Astrocyte of the spinal cord (primary cell): ENCODE data around the gene ATXN2.

Experiments
- DNase-seq: peaks from one replicate; pipeline ENCODE4 v3.0.0; 2011; ENCODE audit warnings: low read depth, low spot score
- H3K4me3 ChIP-seq: 2 replicates; pipeline ENCODE4 v1.5.1; 2011; ENCODE audit warnings: low read depth, mild to moderate bottlenecking, low read length, moderate library complexity
- CTCF ChIP-seq: IDR thresholded peaks from 2 replicates; pipeline ENCODE4 v1.5.1; 2012; ENCODE audit warnings: low read depth, mild to moderate bottlenecking, low read length, inconsistent platforms
- in situ Hi-C: cut with HindIII; loops from 2 replicates; pipeline ENCODE4 v1.10.0; 2017; ENCODE audit warnings: low sequenced_read_pairs

ATXN2 gene

GRCh38 chr12:111451232-111451631 lies 147.9 kb downstream of the ATXN2 start:
- in situ Hi-C loops = no loop called here
- H3K4me3 ChIP-seq = no peak overlapping the region
- DNase-seq = no peak
- TF ChIP-seq CTCF = no peak

GRCh38 chr12:111450676-111451075 lies 148.4 kb downstream of the ATXN2 start:
- in situ Hi-C loops = no loop called here
- no peak for TF ChIP-seq CTCF
- DNase-seq = no peak
- H3K4me3 ChIP-seq = no peak overlapping the region

- DNase-seq = no peak
- in situ Hi-C loops = no loop called here
- no peak for TF ChIP-seq CTCF
- H3K4me3 ChIP-seq = no peak overlapping the region
Measured at GRCh38 chr12:111448846-111449790, 150.0 kb downstream of the ATXN2 start.

GRCh38 chr12:111448266-111448830 lies 150.8 kb downstream of the ATXN2 start:
- TF ChIP-seq CTCF = no peak
- H3K4me3 ChIP-seq = no peak overlapping the region
- in situ Hi-C loops = no loop called here
- no peak for DNase-seq

GRCh38 chr12:111447571-111448265 lies 151.4 kb downstream of the ATXN2 start:
- no peak for TF ChIP-seq CTCF
- H3K4me3 ChIP-seq = no peak overlapping the region
- DNase-seq = no peak
- in situ Hi-C loops = no loop called here

- in situ Hi-C loops = no loop called here
- H3K4me3 ChIP-seq = no peak overlapping the region
- TF ChIP-seq CTCF = no peak
- DNase-seq = no peak
Measured at GRCh38 chr12:111446631-111447570, 152.2 kb downstream of the ATXN2 start.
